Peyer's patch (tissue), 4 donors: ENCODE data around the gene ZNF236.

Experiments
- CTCF ChIP-seq, 6 experiments: fragments of 450-650 bp in 4 of 6; fragments of 200-600 bp in 2 of 6; sonication (generic) in 1 of 6; IDR thresholded peaks; one replicate each; pipeline ENCODE4 v1.5.1; 2017 to 2019; ENCODE audit warnings: antibody characterized with exemption in 6 of 6, mild to moderate bottlenecking in 3 of 6, moderate library complexity in 1 of 6
- POLR2A ChIP-seq, 2 donors: fragments of 450-650 bp; IDR thresholded peaks; one replicate each; pipeline ENCODE4 v1.5.1; 2017; ENCODE audit warnings: antibody characterized with exemption in 2 of 2, mild to moderate bottlenecking in 2 of 2, moderate library complexity in 2 of 2

GRCh38 chr18:76913583-76913982, 91.2 kb downstream of the ZNF236 start:
- TF ChIP-seq POLR2A (IDR thresholded peaks at IDR 0.05) (no peak), CTCF (IDR thresholded peaks at IDR 0.05) (no peak)
